Suppressor macrophage treated with lipopolysaccharide for 1 hour (primary cell): ENCODE measurements around the gene HEPN1.
"Not testable (repeated sequence)": the region's sequence is repeated elsewhere in the genome, so short reads cannot be mapped to it uniquely, and the experiment has no call there.

ENCODE experiments used
- DNase-seq, 3 donors: peaks; one replicate each; pipeline ENCODE4 v3.0.0-alpha.2; 2020 to 2022

HEPN1 gene

DNA sequence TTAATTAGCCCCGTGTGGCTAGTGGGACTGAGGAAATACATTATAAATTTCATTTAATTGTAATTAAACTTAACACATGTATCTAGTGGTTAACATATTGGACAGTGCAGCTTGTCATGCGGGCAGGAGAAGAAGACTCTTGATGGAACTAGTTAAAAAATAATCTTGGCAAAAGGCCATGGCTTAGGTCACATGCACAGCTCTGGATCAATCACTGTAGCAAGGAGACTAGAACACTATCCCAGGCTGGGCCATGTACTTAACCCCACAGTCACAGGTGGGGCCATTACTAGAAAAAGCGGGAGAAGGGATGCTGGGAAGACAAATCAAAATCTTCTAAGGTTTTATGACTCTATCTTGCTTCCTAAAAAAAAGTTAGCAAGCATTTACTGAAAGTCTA is 25.5 kb downstream of the HEPN1 start:
- no peak for DNase-seq

DNA sequence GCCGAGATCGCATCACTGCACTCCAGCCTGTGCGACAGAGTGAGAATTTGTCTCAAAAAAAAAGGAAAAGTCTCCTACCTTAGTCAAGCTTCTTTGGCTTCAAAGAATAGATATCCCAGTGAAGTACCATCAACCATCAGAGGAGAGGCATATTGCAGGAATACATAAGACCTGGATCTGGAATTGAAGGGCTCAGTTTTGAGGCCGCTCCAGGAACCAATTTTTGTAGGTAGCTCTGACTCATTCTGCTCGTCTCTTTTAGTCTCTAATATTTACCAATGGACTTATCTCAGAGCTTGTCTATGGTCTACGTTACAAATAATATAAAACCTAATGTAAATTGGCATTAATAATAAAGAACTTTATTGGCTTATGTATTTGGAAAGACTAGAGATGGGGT is 26.8 kb downstream of the HEPN1 start:
- DNase-seq = no peak

DNA sequence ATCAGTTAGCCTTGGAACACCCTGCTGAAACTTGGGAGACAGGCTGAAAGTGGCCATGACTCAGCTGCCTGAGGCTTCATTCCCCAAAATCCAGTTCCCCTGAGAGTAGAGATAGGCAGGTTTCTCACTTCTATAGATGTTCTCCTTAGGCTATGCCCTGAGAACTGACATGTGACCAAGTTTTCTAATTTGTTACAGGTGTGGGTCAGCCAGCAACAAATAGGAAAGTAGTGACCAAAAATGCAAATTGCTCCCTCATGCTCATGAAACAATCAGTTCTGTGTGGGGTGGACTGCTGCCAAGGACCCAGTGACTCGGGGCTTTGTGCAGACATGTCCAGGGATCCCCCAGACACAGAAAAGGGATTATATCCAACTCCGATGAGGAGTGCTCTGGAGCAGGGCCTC is 27.7 kb downstream of the HEPN1 start:
- no peak for DNase-seq

DNA sequence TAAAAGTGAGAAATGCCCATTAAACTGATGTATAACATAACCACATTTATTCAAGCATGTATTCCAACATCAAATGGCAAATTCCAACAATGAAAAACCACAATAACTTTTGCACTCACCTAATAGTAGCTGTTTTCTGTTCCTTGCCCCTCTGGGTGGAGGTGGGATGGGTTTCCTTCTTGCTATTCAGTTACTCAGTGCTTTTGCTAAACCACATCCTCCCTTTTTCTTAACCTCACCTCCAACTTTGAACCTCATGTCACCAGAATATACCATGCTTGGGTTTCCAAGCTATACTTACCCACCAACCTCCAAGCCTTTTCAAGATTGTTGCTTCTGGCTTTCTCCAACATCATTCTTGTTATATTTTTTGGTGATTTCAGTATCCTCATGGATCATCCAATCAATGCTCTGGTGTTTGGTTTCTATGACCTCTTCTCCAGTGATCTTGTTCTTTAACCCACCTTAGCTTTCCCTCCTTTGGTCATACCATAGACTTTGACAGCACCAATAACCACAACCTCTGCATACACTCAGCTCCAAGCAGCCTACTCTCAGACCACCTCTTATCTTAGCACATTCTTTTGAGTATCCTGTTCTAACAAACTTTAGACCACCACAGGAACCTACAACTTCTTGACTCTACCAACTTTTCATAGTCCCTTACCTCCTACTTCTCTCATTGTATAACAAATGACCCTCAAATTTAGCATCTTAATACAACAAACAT is 31.7 kb downstream of the HEPN1 start:
- no peak for DNase-seq

DNA sequence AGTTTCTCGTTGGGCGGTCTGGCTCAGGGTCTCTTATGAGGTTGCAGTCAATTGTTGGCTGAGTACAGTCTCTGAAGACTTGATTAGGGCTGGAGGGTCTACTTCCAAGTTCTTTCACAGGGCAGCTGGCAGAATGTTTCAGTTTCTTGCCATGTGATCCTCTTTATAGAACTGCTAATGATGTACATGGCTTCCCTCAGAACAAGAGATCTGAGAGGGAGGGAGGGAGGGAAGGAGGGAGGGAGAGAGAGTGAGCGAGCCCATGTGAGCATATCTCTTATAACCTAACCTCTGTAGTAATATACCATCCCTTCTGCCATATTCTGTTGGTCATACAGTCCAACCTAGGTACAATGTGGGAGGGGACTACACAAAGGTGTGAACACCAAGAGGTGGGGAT is 32.3 kb downstream of the HEPN1 start:
- DNase-seq = no peak

DNA sequence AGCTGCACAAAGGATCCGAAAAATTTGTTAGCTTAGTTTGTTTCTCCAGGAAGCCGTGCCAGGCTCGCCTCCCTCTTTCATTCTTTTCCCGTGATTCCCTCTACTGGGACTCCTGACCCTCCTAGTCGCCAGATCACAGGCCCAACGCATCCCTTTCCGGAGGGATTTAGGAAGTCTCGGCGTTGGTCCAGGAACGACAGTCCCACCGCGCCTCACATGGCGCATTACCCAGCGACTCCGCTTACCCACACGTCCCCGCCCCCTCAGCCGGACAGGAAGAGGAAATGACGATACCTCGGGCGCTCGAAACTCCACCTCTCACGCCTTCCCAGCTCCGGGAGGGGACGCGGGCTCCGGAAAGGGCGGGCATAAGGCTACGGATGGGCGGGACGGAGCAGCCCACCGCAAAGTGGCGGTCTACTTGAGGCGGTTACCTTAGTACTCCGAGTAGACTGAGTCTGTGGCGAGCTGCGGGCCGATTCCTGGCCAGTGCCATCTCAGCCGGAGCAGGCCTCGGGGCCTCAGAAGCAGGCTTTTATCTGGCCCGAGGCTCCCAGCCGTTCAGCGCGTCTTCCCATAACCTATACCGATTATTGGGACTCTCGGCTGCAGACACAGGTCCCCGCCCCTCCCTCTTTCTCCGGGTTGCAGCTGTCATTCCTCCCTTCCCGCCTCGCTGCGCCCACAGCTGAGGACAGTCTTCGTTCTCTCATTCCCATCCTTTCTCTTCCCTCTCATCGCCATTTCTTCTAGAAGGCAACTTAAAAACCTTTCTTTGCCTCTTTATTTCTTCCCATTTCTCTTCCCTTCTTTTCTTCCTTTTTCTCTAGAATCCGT is 34.9 kb downstream of the HEPN1 start, which contains the start of gene CCDC15:
CCDC15 (plus strand) TSS at position 450 of the 837 bp plus-strand sequence. CDS start 531 bp downstream, outside the sequence.
- peak; percentile 96 to 98 (median 97) for DNase-seq

DNA sequence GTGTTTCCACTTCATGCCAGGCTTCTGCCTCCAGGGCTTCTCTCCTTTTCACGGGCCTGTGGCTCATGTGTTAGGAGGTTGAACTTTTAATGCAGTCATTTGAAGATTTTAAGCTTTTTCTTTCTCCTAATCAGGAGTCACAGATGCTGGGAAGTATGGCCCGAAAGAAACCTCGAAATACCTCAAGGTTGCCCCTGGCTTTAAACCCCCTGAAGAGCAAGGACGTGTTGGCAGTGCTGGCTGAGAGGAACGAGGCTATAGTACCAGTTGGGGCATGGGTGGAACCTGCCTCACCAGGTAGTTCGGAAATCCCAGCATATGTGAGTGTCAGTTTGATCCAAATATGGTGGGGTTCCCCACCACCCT is 35.5 kb downstream of the HEPN1 start:
- no peak for DNase-seq

DNA sequence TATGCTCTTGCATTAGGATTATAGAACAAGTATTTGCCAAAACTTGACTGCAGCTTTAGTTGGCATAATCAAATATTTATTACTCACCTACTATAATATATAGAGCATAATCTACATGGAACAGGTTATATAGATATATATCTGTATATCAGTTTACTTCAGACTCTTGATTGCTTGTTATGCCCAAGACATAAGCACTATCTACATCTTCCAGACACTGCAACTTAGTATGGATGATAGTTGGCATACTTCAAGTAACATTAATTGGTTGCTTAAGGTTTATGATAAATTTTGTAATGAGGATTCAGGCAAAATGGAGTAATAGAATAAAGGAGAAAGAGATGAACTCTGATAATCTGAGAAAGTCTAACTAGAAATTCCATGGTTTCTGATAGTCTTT is 36.0 kb downstream of the HEPN1 start:
- no peak for DNase-seq

DNA sequence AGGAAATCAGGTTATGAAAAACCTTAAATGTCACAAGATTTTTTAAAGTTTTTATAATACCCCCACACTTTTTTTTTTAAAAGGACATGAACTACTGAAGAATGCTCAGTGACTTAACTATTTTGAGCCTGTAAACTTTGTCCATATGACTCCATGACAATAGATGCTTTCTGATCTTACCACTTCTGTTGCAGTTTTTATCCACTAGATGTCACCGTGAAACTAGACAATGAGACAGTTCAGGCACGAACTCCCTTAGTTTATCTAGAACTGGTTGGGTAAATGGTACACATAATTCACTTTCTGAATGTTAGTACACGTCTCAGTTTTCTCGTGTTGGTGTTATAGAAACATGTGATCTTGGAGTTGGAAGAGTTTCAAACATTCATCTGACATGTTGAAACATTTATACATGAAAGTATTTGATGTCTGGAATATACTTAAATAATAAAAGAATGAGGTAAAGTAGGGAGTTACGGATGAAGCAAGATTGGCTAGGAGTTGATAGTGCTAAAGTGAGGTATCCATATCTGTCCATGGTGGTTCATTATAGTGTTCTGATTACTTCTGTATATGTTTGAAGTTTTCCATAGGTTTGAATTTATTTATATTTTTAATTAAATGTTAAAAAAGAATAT is 43.0 kb downstream of the HEPN1 start:
- DNase-seq = peak; percentile 69 to 90 (median 84)

DNA sequence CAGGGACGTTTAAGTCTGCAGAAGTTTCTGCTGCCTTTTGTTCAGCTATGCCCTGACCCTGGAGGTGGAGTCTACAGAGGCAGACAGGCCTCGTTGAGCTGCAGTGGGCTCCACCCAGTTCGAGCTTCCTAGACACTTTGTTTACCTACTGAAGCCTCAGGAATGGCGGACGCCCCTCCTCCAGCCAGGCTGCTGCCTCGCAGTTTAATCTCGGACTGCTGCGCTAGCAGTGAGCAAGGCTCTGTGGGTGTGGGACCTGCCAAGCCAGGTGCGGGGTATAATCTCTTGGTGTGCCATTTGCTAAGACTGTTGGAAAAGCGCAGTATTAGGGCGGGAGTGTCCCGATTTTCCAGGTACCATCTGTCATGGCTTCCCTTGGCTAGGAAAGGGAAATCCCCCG is 49.1 kb downstream of the HEPN1 start:
- DNase-seq = not testable (repeated sequence)
